Thyroid gland (tissue), 4 donors: ENCODE data around the gene DISC1.

ENCODE experiments used
- POLR2A ChIP-seq, 2 donors: fragments of 450-650 bp; IDR thresholded peaks; one replicate each; pipeline ENCODE4 v1.6.1; 2017; ENCODE audit warnings: antibody characterized with exemption in 2 of 2, mild to moderate bottlenecking in 2 of 2, moderate library complexity in 1 of 2
- TF ChIP-seq, protein P1 (sequence below), 6 experiments: fragments of 200-600 bp in 3 of 6; fragments of 450-650 bp in 3 of 6; sonication (generic) in 3 of 6; IDR thresholded peaks; one replicate each; pipeline ENCODE4 v1.5.1; 2016 to 2019; ENCODE audit warnings: antibody characterized with exemption in 6 of 6, mild to moderate bottlenecking in 2 of 6, inconsistent platforms in 1 of 6, moderate library complexity in 1 of 6

DNA sequence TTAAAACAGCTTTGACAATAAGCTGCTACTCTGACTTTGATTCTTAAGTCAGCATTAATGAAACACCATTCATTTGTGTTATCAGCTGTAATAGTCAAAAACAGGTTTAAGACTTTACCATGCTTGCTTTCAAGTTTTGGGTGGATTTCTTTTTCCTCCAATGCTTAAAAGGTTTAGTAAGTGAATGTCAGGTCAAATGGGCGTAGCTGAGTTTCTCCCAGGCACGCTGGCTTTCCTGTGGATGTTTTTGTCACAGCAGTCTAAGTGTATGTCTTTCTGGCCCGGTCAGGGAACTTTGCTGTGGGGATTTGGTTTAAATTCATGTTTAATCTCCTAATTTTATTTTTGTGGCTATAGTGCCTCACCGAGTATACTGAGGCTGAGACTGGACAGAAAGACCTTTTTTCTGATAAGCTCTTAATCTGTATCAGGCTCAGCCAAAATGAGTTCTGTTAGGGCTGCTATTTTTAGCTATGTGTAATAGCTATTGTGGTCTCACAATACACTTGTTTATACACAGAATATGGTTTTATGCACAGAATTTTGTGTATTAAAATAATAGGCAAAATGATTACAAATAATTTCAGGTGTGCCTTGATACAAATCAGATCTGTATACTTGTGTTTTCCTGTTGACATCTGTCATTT is 292.8 kb downstream of the DISC1 start:
- TF ChIP-seq, protein P1, sequence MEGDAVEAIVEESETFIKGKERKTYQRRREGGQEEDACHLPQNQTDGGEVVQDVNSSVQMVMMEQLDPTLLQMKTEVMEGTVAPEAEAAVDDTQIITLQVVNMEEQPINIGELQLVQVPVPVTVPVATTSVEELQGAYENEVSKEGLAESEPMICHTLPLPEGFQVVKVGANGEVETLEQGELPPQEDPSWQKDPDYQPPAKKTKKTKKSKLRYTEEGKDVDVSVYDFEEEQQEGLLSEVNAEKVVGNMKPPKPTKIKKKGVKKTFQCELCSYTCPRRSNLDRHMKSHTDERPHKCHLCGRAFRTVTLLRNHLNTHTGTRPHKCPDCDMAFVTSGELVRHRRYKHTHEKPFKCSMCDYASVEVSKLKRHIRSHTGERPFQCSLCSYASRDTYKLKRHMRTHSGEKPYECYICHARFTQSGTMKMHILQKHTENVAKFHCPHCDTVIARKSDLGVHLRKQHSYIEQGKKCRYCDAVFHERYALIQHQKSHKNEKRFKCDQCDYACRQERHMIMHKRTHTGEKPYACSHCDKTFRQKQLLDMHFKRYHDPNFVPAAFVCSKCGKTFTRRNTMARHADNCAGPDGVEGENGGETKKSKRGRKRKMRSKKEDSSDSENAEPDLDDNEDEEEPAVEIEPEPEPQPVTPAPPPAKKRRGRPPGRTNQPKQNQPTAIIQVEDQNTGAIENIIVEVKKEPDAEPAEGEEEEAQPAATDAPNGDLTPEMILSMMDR (IDR thresholded peaks at IDR 0.05) = no peak
- TF ChIP-seq POLR2A (IDR thresholded peaks at IDR 0.05) = no peak
